Left renal cortex interstitium (tissue), 4 donors: Measurements from ENCODE around the gene LIF. TPM values are rescaled to one million over a fixed set of nuclear protein-coding genes. Genes with fewer than 3 reads are reported as not detected.
"Not testable (repeated sequence)": the region's sequence is repeated elsewhere in the genome, so short reads cannot be mapped to it uniquely, and the experiment has no call there.

Experiments
- DNase-seq, 4 donors: peaks; one replicate each; pipeline ENCODE4 v3.0.0-alpha.2; 2013; ENCODE audit warnings: low read depth in 4 of 4, low spot score in 2 of 4, missing footprints in 1 of 4
- polyA plus RNA-seq, 4 donors: library from polyadenylated mRNA; unstranded; fragments of 120-200 nt; gene quantifications; one replicate each; pipeline ENCODE4 v1.2.1, GENCODE V29; 2013; ENCODE audit not compliant: insufficient read length in 4 of 4

The LIF gene
- polyA plus RNA-seq, 4 donors, result 1.3 to 2.4 (median 2.3) TPM

GRCh38 chr22:30212996-30213441 is 33.5 kb downstream of the LIF start:
- no peak for DNase-seq

DNA sequence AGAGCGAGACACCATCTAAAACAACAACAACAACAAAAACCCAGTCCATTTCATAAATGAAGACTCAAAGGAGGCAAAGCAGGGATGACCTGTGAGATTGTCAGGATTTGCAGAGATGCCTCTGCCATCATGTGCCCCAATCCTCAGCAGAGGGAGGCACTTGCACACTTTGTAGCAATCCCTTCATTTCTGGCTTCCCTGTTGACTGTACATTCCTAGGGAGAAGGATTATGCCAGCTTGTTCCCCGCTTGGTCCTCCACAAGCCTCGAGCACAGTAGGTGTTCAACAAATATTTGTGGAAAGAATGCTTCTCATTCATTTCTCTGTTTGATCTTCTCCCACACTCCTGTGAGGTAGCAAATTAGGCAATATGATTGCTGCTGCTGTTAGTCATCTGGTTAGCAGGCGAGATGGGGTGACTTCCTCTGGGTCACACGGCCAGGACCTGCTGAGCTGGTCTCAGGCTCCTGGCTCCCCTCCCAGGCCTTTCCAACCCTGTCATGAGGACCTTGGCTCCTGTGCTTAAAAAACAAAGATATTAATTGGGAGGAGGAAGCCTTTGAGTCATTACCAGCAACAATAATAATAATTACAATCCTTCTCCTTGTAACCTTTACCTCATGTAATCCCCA is 34.1 kb downstream of the LIF start:
- no peak for DNase-seq

GRCh38 chr22:30211124-30211820 is 35.3 kb downstream of the LIF start:
- DNase-seq, result no peak

GRCh38 chr22:30210235-30210909 is 36.2 kb downstream of the LIF start:
- DNase-seq, result no peak

- DNase-seq, result no peak
Observed at GRCh38 chr22:30209642-30210041, 36.9 kb downstream of the LIF start.

DNA sequence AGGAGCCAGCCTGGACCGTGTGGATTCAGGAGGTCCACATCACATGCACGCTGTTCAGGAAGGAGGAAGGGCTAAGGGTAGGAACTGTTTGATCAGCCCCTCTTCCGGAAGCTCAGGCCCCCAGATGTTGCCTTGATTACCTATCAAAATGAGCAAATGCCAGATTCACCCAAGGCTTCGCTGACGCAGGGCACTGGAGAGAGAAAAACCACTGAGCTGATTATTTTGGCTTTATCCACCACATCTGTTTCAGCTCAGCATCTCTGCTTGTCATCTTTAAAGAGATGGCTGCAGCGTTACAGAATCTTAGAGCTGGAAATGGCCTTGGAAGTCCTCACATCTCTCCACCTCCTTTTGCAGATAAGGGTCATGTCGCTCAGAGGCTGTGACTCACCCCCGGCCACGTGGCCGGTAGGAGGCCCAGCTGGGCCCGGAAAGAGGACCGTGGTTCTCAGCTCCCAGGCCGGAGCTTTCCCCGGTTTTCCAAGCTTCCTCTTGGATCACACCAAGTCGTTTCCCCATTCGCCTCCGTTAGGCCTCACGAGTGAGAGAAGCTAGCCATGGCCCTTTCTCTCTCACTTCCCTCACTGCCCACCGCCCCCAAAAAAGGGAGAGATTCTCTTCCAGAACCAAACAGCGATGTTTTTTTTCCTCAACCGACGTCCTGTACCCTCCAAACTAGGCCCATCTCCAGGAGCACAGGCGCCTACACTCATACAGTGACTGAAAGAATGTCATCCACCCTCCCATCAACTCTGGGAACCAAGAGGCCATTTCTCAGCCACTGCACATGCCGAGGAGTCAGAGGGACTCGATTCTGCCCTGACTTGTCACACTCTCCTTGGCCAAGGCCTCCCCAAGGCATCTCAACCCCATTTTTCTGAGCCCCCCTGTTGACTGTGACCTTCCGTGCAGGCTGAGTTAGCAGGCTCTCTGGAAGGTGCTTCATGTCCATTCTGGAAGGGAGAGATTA is 37.6 kb downstream of the LIF start:
- no peak for DNase-seq

DNA sequence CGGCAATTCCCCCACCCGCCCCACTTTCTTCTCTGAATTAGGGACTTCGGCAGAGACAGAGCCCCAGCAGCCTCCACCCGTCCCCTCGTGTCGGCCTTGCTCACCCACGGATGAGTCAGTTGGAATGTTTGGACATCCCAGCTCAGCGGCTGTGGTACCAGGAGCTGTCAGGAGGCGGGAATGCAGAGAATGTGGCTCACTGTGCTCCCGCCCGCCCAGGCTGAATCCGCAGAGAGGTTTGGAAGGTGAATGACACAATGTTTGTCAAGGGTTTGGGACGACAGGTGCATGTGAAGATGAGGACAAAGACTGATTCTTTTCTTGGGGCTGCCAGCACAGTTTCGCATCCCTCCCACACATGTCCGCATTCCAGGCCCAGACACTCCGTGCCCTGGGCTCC is 39.6 kb downstream of the LIF start:
- DNase-seq, result no peak

GRCh38 chr22:30205281-30206115 is 41.1 kb downstream of the LIF start:
- no peak for DNase-seq

- DNase-seq, result no peak
Observed at GRCh38 chr22:30204742-30205111, 41.8 kb downstream of the LIF start.

DNA sequence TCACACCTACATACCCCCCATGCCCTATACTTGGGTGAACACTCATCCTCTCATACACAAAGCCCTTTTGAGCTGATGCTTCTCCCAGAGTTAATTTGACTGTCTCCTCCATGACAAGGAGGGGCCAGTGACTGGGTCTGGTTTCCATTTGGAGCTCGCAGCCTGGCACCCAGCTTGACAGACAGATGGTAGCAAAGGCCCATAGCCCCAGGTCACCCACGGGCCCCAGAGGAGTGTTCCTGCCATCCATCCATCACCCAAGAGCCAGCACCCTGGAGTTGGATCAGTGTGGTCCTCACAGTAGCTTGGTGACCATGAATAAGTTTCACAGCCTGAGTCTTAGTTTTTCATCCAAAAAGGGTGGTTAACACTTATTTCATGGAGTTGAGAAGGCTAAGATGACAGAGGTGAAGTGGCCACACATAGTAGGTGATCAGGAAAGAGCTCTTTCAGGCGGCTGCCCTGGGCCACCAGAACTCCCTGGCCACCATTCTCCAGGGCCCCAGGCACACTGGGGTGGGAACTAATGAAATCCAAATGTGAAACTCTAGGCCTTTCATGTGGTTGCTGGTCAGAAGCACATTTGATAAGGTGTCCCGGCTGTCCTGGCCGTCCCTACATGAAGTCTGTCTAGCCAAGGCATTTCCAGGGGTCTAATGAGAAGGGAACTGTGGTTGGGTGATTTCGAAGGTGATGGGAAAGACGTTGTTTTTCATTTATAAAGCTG is 42.4 kb downstream of the LIF start:
- DNase-seq, result no peak

- peak in 1 of 4 donors; percentile 56 for DNase-seq
Observed at GRCh38 chr22:30202531-30203006, 44.0 kb downstream of the LIF start.

GRCh38 chr22:30201945-30202344 is 44.6 kb downstream of the LIF start:
- DNase-seq, result no peak

GRCh38 chr22:30200905-30201304 is 45.7 kb downstream of the LIF start:
- DNase-seq, result not testable (repeated sequence)

- no peak for DNase-seq
Observed at GRCh38 chr22:30198921-30199320, 47.6 kb downstream of the LIF start.

GRCh38 chr22:30198152-30198825 is 48.3 kb downstream of the LIF start:
- DNase-seq, result no peak

DNA sequence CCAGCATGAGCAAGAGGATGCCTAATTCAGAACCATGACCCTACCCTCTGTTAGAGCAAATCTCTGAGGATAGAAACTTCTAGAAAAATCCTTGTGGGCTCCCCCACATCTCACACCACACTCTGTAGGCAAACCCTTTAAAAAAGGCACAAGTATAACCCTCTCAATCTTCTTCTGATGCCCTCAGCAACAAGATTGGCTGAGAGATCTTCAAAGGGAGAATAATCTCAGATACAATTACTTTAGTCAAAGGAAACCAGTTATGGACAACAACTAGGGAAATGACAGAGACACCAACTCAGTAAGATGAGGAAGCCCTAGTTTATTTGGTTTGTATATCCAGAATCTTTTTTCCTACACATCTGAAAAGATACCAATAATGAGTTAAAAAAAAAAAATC is 49.2 kb downstream of the LIF start:
- no peak for DNase-seq

GRCh38 chr22:30196880-30197336 is 49.7 kb downstream of the LIF start:
- DNase-seq, result no peak

GRCh38 chr22:30196141-30196879 is 50.2 kb downstream of the LIF start:
- DNase-seq, result peak; percentile 80 to 89 (median 84)
